Measurements from ENCODE around the gene KDM4B.

The KDM4B gene

DNA sequence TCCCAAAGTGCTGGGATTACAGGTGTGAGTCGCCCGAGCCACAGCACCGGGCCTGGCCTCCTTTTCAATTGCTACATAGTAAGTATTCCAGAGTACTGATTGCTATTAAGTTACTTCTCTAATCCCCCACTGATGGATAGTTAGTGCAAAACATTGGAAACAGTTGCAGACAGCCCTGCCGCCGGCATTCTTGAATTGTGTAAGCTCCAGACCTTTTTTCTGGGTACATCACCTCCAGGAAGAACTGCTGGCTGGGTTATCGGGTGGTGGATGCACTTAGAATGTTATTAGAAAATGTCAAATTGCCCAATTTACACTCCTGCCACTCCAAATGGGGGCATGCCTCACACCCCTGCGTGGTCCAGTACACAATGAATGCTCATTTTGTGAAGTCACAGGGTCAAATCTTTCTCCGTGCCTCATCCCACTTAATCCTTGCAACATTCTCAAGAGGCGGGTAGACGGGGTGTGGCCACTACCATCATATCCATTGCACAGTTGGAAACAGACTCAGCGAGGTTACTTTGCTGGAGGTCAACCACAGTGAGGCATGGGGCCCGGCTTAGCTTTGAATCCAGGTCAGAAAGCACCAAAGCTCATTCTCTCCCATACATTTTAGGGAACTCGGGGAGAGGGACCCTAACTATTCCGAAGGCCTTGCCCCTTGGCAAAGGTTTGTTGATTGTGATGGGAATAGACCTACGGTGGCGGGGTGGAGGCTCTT is 1.0 kb upstream of the KDM4B start:
- CTCF ChIA-PET, result interaction anchor here (0.6 to 1.4 kb wide), 4 partner anchors 8 to 177 kb away, joined by 3 to 7 read pairs (median 5); partner anchors contain the start of gene FEM1A
- TF ChIP-seq CTCF (IDR thresholded peaks at IDR 0.05; ENCODE audit: control extremely low read depth, extremely low read depth, low read depth, missing control alignments), result no peak
- DNase-seq (ENCODE audit: extremely low spot score), result no peak

GRCh38 chr19:4969292-4969771 is 419 bp downstream of the KDM4B start:
- POLR2A ChIA-PET, result interaction anchor here (0.5 to 1.3 kb wide), 3 partner anchors 102 to 1268 kb away, joined by 3 to 9 read pairs (median 5); partner anchors contain the start of gene PLIN3
- TF ChIP-seq CTCF (IDR thresholded peaks at IDR 0.05; ENCODE audit: control extremely low read depth, extremely low read depth, low read depth, missing control alignments), result no peak
- CTCF ChIA-PET, result interaction anchor here (1.1 to 1.9 kb wide), 3 partner anchors 10 to 178 kb away, joined by 6 to 7 read pairs (median 7); partner anchors contain the start of gene FEM1A
- DNase-seq (ENCODE audit: extremely low spot score), result no peak

More for the DNA sequence above, 1.0 kb upstream of the KDM4B start:
- POLR2A ChIA-PET, result interaction anchor here (1.0 to 1.3 kb wide), 3 partner anchors 20 to 101 kb away, joined by 4 to 9 read pairs (median 7); partner anchors contain the start of gene PLIN3

DNA sequence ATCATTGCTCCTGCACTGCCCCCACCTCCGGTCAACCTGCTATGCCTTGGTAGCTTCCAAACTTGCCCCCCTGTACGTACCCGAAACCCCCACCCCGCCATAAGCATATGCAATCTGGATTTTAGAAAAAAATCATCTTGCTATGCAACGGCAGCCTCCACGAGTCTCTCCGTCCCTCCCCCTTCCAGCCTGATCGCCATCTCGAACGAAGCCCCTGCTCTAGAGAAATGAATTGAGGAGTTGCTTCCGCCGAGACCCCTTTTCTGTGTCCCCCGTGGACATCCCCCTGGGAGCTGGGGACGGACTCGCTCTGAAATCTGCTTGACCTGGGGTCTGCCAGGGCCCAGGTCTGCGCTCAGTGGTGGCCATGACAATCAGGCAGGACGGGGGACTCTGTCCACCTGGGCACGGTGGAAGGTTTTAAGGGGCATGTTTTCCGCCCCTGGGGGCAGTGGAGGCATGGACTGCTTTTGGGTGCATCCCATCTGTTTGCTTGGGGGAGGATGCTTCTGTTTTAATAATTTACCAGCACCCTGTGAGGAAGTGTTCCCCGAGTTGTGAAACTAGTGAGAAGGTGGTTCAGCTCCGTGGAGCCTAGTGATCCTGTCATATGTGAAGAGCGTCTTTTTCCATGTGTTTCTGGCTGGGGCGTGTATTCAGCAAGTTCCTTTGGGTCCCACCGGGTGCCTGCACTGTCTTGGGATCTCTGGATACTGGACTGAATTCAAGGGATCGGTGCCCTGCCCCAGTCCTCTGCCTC is 1.0 kb downstream of the KDM4B start:
- ChIA-PET CTCF (interaction anchor here (1.0 to 1.9 kb wide), 2 partner anchors 9 to 31 kb away, joined by 3 to 7 read pairs; no protein-coding TSS in a partner anchor), POLR2A (interaction anchor here (0.7 kb wide), 1 partner anchor 21 kb away, joined by 5 read pairs; no protein-coding TSS in a partner anchor)
- no peak for TF ChIP-seq CTCF (IDR thresholded peaks at IDR 0.05; ENCODE audit: control extremely low read depth, extremely low read depth, low read depth, missing control alignments)
- peak; percentile 74 for DNase-seq (ENCODE audit: extremely low spot score)

DNA sequence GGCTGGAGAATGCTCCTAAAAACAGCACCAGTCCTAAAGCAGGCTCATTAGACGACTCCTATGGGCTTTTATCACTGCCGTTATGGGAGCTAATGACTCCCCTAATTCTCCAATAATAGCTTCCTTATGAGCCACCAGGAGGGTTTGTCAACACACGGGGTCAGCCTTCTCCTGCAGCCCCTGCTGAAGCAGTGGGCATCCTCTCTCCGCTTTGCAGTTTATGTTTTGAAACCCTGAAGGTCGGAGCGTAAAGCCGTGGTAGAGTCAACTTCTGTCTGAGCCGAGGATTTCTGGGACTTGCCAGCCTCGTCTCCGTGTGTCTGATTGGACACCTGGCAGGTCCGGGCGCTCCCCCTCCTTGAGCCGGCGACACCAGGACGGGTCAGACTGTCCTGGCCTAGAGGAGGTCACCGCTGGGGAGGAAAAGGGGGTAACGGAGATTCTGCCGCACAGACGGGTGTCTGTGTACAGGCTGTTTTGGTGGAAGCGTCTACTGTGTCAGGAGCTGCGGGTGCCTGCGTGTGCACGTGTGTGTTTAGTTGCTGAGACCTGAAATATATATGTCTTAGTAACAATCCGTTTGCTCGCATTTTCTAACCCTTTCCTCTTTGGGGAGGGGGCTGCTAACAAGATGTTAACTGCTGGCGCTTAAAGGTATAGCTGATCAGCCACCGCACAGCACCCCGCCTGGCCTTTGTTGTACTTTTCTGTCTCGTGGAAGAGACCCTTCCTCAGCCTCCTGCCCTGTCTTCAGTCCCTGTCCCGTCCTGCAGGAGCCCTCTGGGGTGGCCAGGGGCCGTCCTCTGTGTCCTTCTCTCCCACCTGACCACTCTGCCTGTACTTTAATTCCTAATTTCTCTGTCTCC is 1.9 kb downstream of the KDM4B start:
- no peak for TF ChIP-seq CTCF (IDR thresholded peaks at IDR 0.05; ENCODE audit: control extremely low read depth, extremely low read depth, low read depth, missing control alignments)
- ChIA-PET CTCF (interaction anchor here (1.0 to 1.9 kb wide), 3 partner anchors 9 to 58 kb away, joined by 3 to 7 read pairs (median 3); no protein-coding TSS in a partner anchor), POLR2A (interaction anchor here (0.5 to 0.6 kb wide), 2 partner anchors 53 to 589 kb away, joined by 3 to 5 read pairs; no protein-coding TSS in a partner anchor)
- no peak for DNase-seq (ENCODE audit: extremely low spot score)

- CTCF ChIA-PET, result interaction anchor here (1.1 kb wide), 1 partner anchor 59 kb away, joined by 3 read pairs; no protein-coding TSS in a partner anchor
Measured at GRCh38 chr19:4971424-4971793, 2.5 kb downstream of the KDM4B start.

More at GRCh38 chr19:4971424-4971793, 2.5 kb downstream of the KDM4B start:
- no peak for TF ChIP-seq CTCF (IDR thresholded peaks at IDR 0.05; ENCODE audit: control extremely low read depth, extremely low read depth, low read depth, missing control alignments)
- DNase-seq (ENCODE audit: extremely low spot score), result peak; percentile 62
- POLR2A ChIA-PET, result interaction anchor here (0.5 to 0.6 kb wide), 2 partner anchors 53 to 590 kb away, joined by 3 to 5 read pairs; no protein-coding TSS in a partner anchor
